ENCODE results near the gene DLG5.

The DLG5 gene

GRCh38 chr10:77970869-77971803 is 44.6 kb upstream of the DLG5 start:
- H3K27ac ChIP-seq = peak overlapping the region; percentile 5
- TF ChIP-seq CTCF (conservative IDR thresholded peaks at IDR 0.05) (no peak), ZFX (IDR thresholded peaks at IDR 0.05) (no peak)

GRCh38 chr10:77969114-77969513 is 42.6 kb upstream of the DLG5 start:
- H3K27ac ChIP-seq = no peak overlapping the region
- TF ChIP-seq CTCF (conservative IDR thresholded peaks at IDR 0.05) (no peak), ZFX (IDR thresholded peaks at IDR 0.05) (no peak)

- TF ChIP-seq CTCF (conservative IDR thresholded peaks at IDR 0.05) (no peak), ZFX (IDR thresholded peaks at IDR 0.05) (no peak)
- H3K27ac ChIP-seq = no peak overlapping the region
These were observed 41.1 kb upstream of the DLG5 start for GRCh38 chr10:77967611-77968022.

- TF ChIP-seq CTCF (conservative IDR thresholded peaks at IDR 0.05) (no peak), ZFX (IDR thresholded peaks at IDR 0.05) (no peak)
- no peak overlapping the region for H3K27ac ChIP-seq
These were observed 38.7 kb upstream of the DLG5 start for GRCh38 chr10:77965294-77965693.

GRCh38 chr10:77964811-77965210 is 38.3 kb upstream of the DLG5 start:
- no peak overlapping the region for H3K27ac ChIP-seq
- no peak for TF ChIP-seq ZFX (IDR thresholded peaks at IDR 0.05)
- TF ChIP-seq CTCF (conservative IDR thresholded peaks at IDR 0.05) = no peak

GRCh38 chr10:77963901-77964300 is 37.3 kb upstream of the DLG5 start:
- no peak overlapping the region for H3K27ac ChIP-seq
- TF ChIP-seq ZFX (IDR thresholded peaks at IDR 0.05) (no peak), CTCF (conservative IDR thresholded peaks at IDR 0.05) (no peak)

- no peak overlapping the region for H3K27ac ChIP-seq
- TF ChIP-seq CTCF (conservative IDR thresholded peaks at IDR 0.05) (no peak), ZFX (IDR thresholded peaks at IDR 0.05) (no peak)
These were observed 36.0 kb upstream of the DLG5 start for GRCh38 chr10:77962350-77963146.
